ENCODE data around the gene STUB1. TPM values are rescaled to one million over a fixed set of nuclear protein-coding genes. Genes with fewer than 3 reads are reported as not detected.
A peak's percentile ranks its signal among the peaks of the same experiment; 100 is the strongest.

The STUB1 gene
- total RNA-seq, 1 experiment from 2014 or later: 102 TPM

- Histone ChIP-seq H3K4me2 (ENCODE audit: insufficient read depth, insufficient read length, low read length) (peak within 1 kb of the TSS; percentile 20), H3K79me2 (ENCODE audit: insufficient read depth, low read length) (peaks cover 2% of the 10 kb centered on the region; the same call in 1 of the 2 replicates), H3K23ac (ENCODE audit: insufficient read length, low read depth, low read length) (no peak within 1 kb of the TSS), H4K20me1 (ENCODE audit: control insufficient read depth, insufficient read depth, insufficient read length) (no peaks in the 10 kb centered on the region), H3K23me2 (ENCODE audit: insufficient read length, low read depth, low read length, poor library complexity, severe bottlenecking) (peaks cover 11% of the 10 kb centered on the region), H2BK12ac (ENCODE audit: insufficient read length, low read depth, low read length) (no peak within 1 kb of the TSS), H3K4me1 (ENCODE audit: insufficient read depth, low read length) (no peaks in the 10 kb centered on the region), H3K27me3 (ENCODE audit: insufficient read depth, low read length) (no peaks in the 10 kb centered on the region), H3K79me1 (ENCODE audit: insufficient read depth, low read depth, low read length, poor library complexity, severe bottlenecking) (no peaks in the 10 kb centered on the region), H3K4ac (ENCODE audit: low read depth, low read length) (no peak within 1 kb of the TSS), H3K27ac (ENCODE audit: insufficient read length, low read depth, low read length) (no peak within 1 kb of the TSS), H2BK120ac (ENCODE audit: low read depth, low read length, poor library complexity, severe bottlenecking) (no peak within 1 kb of the TSS), H4K8ac (replicated peaks; ENCODE audit: insufficient read length, low read depth, low read length) (no peak within 1 kb of the TSS), H4K5ac (ENCODE audit: insufficient read length, low read depth, low read length) (no peak within 1 kb of the TSS), H3T11ph (ENCODE audit: low read length) (no peak within 1 kb of the TSS), H2AFZ (ENCODE audit: low read length) (no peak within 1 kb of the TSS), H2AK5ac (ENCODE audit: insufficient read length, low read length) (no peak within 1 kb of the TSS), H2BK15ac (ENCODE audit: low read depth, low read length) (no peak within 1 kb of the TSS), H2BK5ac (ENCODE audit: insufficient read length, low read length) (no peak within 1 kb of the TSS), H2BK20ac (ENCODE audit: low read depth, low read length, poor library complexity, severe bottlenecking) (no peak within 1 kb of the TSS), H3K9ac (ENCODE audit: extremely low read depth, insufficient read length, low read length) (peak within 1 kb of the TSS; percentile 21), H3K56ac (ENCODE audit: insufficient read length, low read depth, low read length) (no peak within 1 kb of the TSS), H4K91ac (ENCODE audit: insufficient read length, low read depth, low read length) (no peak within 1 kb of the TSS), H3K18ac (ENCODE audit: insufficient read length, low read depth, low read length) (no peak within 1 kb of the TSS), H3K9me3 (ENCODE audit: control insufficient read depth, low read depth, low read length) (no peaks in the 10 kb centered on the region), H3K14ac (ENCODE audit: insufficient read depth, low read length) (no peak within 1 kb of the TSS)
- peaks cover 15 to 47% (median 44%) of the 10 kb centered on the region in 3 experiments; a peak in 6 of 7 replicates for H3K36me3 Mint-ChIP-seq (ENCODE audit: insufficient read depth in 1 of 3, low read depth in 3 of 3)
- no CpG with 5 or more reads among the region's 91 CpGs for WGBS (ENCODE audit: extremely low coverage, insufficient read length, low lambda C conversion rate)
- peaks cover 10 to 22% of the 10 kb centered on the region in 2 experiments; a peak in 3 of 4 replicates for H3K4me1 Mint-ChIP-seq
- peak; percentile 97 for DNase-seq
- no peaks in the 10 kb centered on the region; the same call in 1 of the 2 replicates for H3K27me3 Mint-ChIP-seq (ENCODE audit: low read depth)
- peak within 1 kb of the TSS in 1 of 3 experiments; percentile 83; a peak in 2 of 7 replicates for H3K27ac Mint-ChIP-seq
- TF ChIP-seq CTCF (conservative IDR thresholded peaks at IDR 0.05): no peak
- no peaks in the 10 kb centered on the region for H3K9me3 Mint-ChIP-seq
- H3K4me3 Mint-ChIP-seq: peak within 1 kb of the TSS; percentile 81 to 86
Measured at GRCh38 chr16:684071-684794, 4.0 kb downstream of the STUB1 start, which contains the start of gene JMJD8. Gene JMJD8, minus strand, starts transcription at chr16:684334. Its CDS starts 15 bp downstream, at chr16:684319.

All from H9 (cell line).